SU-DHL-6 (cell line): Measurements from ENCODE around the gene CRIM1.
"Not testable (repeated sequence)": the region's sequence is repeated elsewhere in the genome, so short reads cannot be mapped to it uniquely, and the experiment has no call there.

ENCODE experiments used
- H2AFZ ChIP-seq: fragments of 200-600 bp; sonication (generic); 2 replicates; pipeline ENCODE4 v1.6.1; 2014; ENCODE audit warnings: low read depth, mild to moderate bottlenecking, moderate library complexity, mixed read lengths, antibody characterized with exemption, low read length; ENCODE audit not compliant: severe bottlenecking
- H3F3A ChIP-seq: fragments of 200-600 bp; shearing (Covaris generic); 2 replicates; pipeline ENCODE4 v1.6.0; 2016; ENCODE audit warnings: antibody characterized with exemption, mild to moderate bottlenecking; ENCODE audit not compliant: insufficient read depth
- H3K27ac ChIP-seq: fragments of 200-600 bp; sonication (generic); 2 replicates; pipeline ENCODE4 v1.5.1; 2016; ENCODE audit warnings: low read depth, mild to moderate bottlenecking, low read length, moderate library complexity, mixed read lengths
- H3K27me3 ChIP-seq: fragments of 200-600 bp; sonication (generic), shearing (Covaris generic); 2 replicates; pipeline ENCODE4 v1.6.0; 2014; ENCODE audit warnings: mild to moderate bottlenecking, low read length
- H3K36me3 ChIP-seq: fragments of 200-600 bp; sonication (generic); 2 replicates; pipeline ENCODE4 v1.6.1; 2014; ENCODE audit warnings: mild to moderate bottlenecking, low read length, mixed read lengths
- H3K4me2 ChIP-seq: fragments of 300-600, 200-600 bp; shearing (Covaris generic), sonication (generic); 2 replicates; pipeline ENCODE4 v1.6.0; 2014; ENCODE audit warnings: low read length, low read depth, mild to moderate bottlenecking; ENCODE audit not compliant: poor library complexity, severe bottlenecking
- H3K4me3 ChIP-seq: fragments of 200-600 bp; sonication (generic); 2 replicates; pipeline ENCODE4 v1.5.1; 2014; ENCODE audit warnings: antibody characterized with exemption, low read length, mild to moderate bottlenecking, mixed read lengths; ENCODE audit not compliant: insufficient read depth, poor library complexity, severe bottlenecking
- H3K79me2 ChIP-seq: fragments of 200-600 bp; sonication (generic); 2 replicates; pipeline ENCODE4 v1.6.1; 2014; ENCODE audit warnings: mild to moderate bottlenecking, low read length, moderate library complexity; ENCODE audit not compliant: insufficient read depth
- H3K9ac ChIP-seq: fragments of 200-600 bp; sonication (generic); 2 replicates; pipeline ENCODE4 v1.7.0; 2014; ENCODE audit warnings: mild to moderate bottlenecking, low read length
- H3K9me2 ChIP-seq: fragments of 200-600 bp; sonication (generic); replicated peaks from 2 replicates; pipeline ENCODE4 v1.6.1; 2014; ENCODE audit warnings: low read length; ENCODE audit not compliant: insufficient read depth
- H3K9me3 ChIP-seq: fragments of 200-600 bp; sonication (generic); 2 replicates; pipeline ENCODE4 v1.6.1; 2014; ENCODE audit warnings: low read length, mixed read lengths; ENCODE audit not compliant: insufficient read depth
- H4K20me1 ChIP-seq: fragments of 200-600 bp; sonication (generic); 2 replicates; pipeline ENCODE4 v1.6.1; 2014; ENCODE audit warnings: low read depth, mild to moderate bottlenecking, antibody characterized with exemption, low read length, moderate library complexity, mixed read lengths
- CTCF ChIP-seq: fragments of 200-600 bp; sonication (generic); IDR thresholded peaks from one replicate; pipeline ENCODE4 v1.5.1; 2017; ENCODE audit warnings: antibody characterized with exemption, mild to moderate bottlenecking, low read length, moderate library complexity; ENCODE audit not compliant: insufficient read depth, poor library complexity, severe bottlenecking
- EZH2phosphoT487 ChIP-seq: fragments of 200-600 bp; sonication (generic), shearing (Covaris generic); conservative IDR thresholded peaks from 2 replicates; pipeline ENCODE4 v1.6.1; 2018; ENCODE audit warnings: mild to moderate bottlenecking, antibody characterized with exemption, low read length, moderate library complexity, mixed read lengths

The CRIM1 gene

GRCh38 chr2:36355151-36355889 lies at the start of gene CRIM1:
Gene CRIM1, plus strand, starts transcription at chr2:36355778. Its CDS starts 515 bp downstream, at chr2:36356293.
- H4K20me1 ChIP-seq, result no peaks in the 10 kb centered on the region

GRCh38 chr2:36307441-36307840 lies 48.1 kb upstream of the CRIM1 start:
- H3K4me2 ChIP-seq, result no peak overlapping the region
- no peaks in the 10 kb centered on the region for H3K36me3 ChIP-seq
- no peaks in the 10 kb centered on the region for H3K27me3 ChIP-seq
- H3K79me2 ChIP-seq, result no peaks in the 10 kb centered on the region
- H4K20me1 ChIP-seq, result no peaks in the 10 kb centered on the region
- no peak overlapping the region for H3K4me3 ChIP-seq
- H3K27ac ChIP-seq, result no peak overlapping the region
- H2AFZ ChIP-seq, result no peak overlapping the region
- no peaks in the 10 kb centered on the region for H3K9me3 ChIP-seq
- no peaks in the 10 kb centered on the region for H3K9me2 ChIP-seq
- H3K9ac ChIP-seq, result no peak overlapping the region
- no peak for TF ChIP-seq EZH2phosphoT487
- TF ChIP-seq CTCF, result no peak
- no peaks in the 10 kb centered on the region for H3F3A ChIP-seq

More at GRCh38 chr2:36355151-36355889, at the start of gene CRIM1:
- Histone ChIP-seq H3K9me2 (no peaks in the 10 kb centered on the region), H3K4me2 (no peak within 1 kb of the TSS), H3K4me3 (no peak within 1 kb of the TSS), H3K79me2 (no peaks in the 10 kb centered on the region), H3K27ac (no peak within 1 kb of the TSS), H3K9me3 (no peaks in the 10 kb centered on the region), H3K27me3 (no peaks in the 10 kb centered on the region), H3K9ac (no peak within 1 kb of the TSS), H3K36me3 (no peaks in the 10 kb centered on the region), H2AFZ (no peak within 1 kb of the TSS), H3F3A (no peaks in the 10 kb centered on the region)
- TF ChIP-seq CTCF (no peak), EZH2phosphoT487 (no peak)

GRCh38 chr2:36310444-36310843 lies 45.1 kb upstream of the CRIM1 start:
- H3K9me2 ChIP-seq, H3K4me2 ChIP-seq, H3K36me3 ChIP-seq, H3K27me3 ChIP-seq, H3K27ac ChIP-seq, H3K9ac ChIP-seq, H3K4me3 ChIP-seq, H3F3A ChIP-seq, H2AFZ ChIP-seq, H4K20me1 ChIP-seq, H3K79me2 ChIP-seq, H3K9me3 ChIP-seq: not testable (repeated sequence)

- no peaks in the 10 kb centered on the region for H3K79me2 ChIP-seq
Measured at GRCh38 chr2:36318547-36318946, 37.0 kb upstream of the CRIM1 start.

More at GRCh38 chr2:36318547-36318946, 37.0 kb upstream of the CRIM1 start:
- Histone ChIP-seq H3K9me3 (no peaks in the 10 kb centered on the region), H3F3A (no peaks in the 10 kb centered on the region), H4K20me1 (no peaks in the 10 kb centered on the region), H3K36me3 (no peaks in the 10 kb centered on the region), H3K27me3 (no peaks in the 10 kb centered on the region), H3K9ac (no peak overlapping the region), H3K9me2 (no peaks in the 10 kb centered on the region), H3K27ac (no peak overlapping the region), H3K4me3 (no peak overlapping the region), H2AFZ (no peak overlapping the region), H3K4me2 (no peak overlapping the region)
- no peak for TF ChIP-seq EZH2phosphoT487
- TF ChIP-seq CTCF, result no peak
